ENCODE measurements around the gene COL25A1. TPM values are rescaled to one million over a fixed set of nuclear protein-coding genes. Genes with fewer than 3 reads are reported as not detected.
"Not testable (repeated sequence)": the region's sequence is repeated elsewhere in the genome, so short reads cannot be mapped to it uniquely, and the experiment has no call there.

COL25A1 gene
- total RNA-seq, 1 experiment from 2014 or later, result 8.8 TPM

GRCh38 chr4:109146499-109146898 lies 156.0 kb downstream of the COL25A1 start:
- no TSS peak for BruUV-seq (replicated peaks)
- H3K4me3 ChIP-seq (ENCODE audit: low read depth, low read length, poor library complexity, severe bottlenecking), result no peak overlapping the region
- no peaks in the 10 kb centered on the region for H3K36me3 ChIP-seq (ENCODE audit: insufficient read depth, low read length, poor library complexity, severe bottlenecking)
- no peaks in the 10 kb centered on the region for H3K9me3 ChIP-seq (ENCODE audit: low read depth, low read length, poor library complexity, severe bottlenecking)
- DNase-seq (ENCODE audit: low spot score), result peak; percentile 47
- POLR2A ChIA-PET (ENCODE audit: low non-redundant PET), result no interaction called here
- H3K27ac ChIP-seq (ENCODE audit: low read depth, low read length, poor library complexity, severe bottlenecking), result no peak overlapping the region
- intact Hi-C loops (cut with micrococcal nuclease; ENCODE audit: unreplicated experiment), result no loop called here
- TF ChIP-seq CTCF (conservative IDR thresholded peaks at IDR 0.05; ENCODE audit: low read depth, low read length) (no peak), EZH2 (IDR thresholded peaks at IDR 0.05; ENCODE audit: borderline replicate concordance, low read depth, low read length, poor library complexity, severe bottlenecking) (no peak)
- no peaks in the 10 kb centered on the region for H3K27me3 ChIP-seq (replicated peaks; ENCODE audit: insufficient read depth, low read depth, low read length, poor library complexity)
- peaks cover 7% of the 10 kb centered on the region for H3K4me1 ChIP-seq (ENCODE audit: insufficient read depth, low read length, poor library complexity, severe bottlenecking)
- CTCF ChIA-PET, result no interaction called here

- H3K4me3 ChIP-seq (ENCODE audit: low read depth, low read length, poor library complexity, severe bottlenecking); H3K27me3 ChIP-seq (replicated peaks; ENCODE audit: insufficient read depth, low read depth, low read length, poor library complexity); CTCF ChIA-PET; H3K36me3 ChIP-seq (ENCODE audit: insufficient read depth, low read length, poor library complexity, severe bottlenecking); H3K27ac ChIP-seq (ENCODE audit: low read depth, low read length, poor library complexity, severe bottlenecking); DNase-seq (ENCODE audit: low spot score); POLR2A ChIA-PET (ENCODE audit: low non-redundant PET); BruUV-seq (replicated peaks); H3K9me3 ChIP-seq (ENCODE audit: low read depth, low read length, poor library complexity, severe bottlenecking): not testable (repeated sequence)
- peaks cover 22% of the 10 kb centered on the region for H3K4me1 ChIP-seq (ENCODE audit: insufficient read depth, low read length, poor library complexity, severe bottlenecking)
- intact Hi-C loops (cut with micrococcal nuclease; ENCODE audit: unreplicated experiment), result loop anchor here (10.0 kb wide), 1 partner anchor 303 kb away; no protein-coding TSS in a partner anchor
Measured at GRCh38 chr4:109138125-109138524, 164.3 kb downstream of the COL25A1 start.

- intact Hi-C loops (cut with micrococcal nuclease; ENCODE audit: unreplicated experiment), result loop anchor here (10.0 kb wide), 1 partner anchor 300 kb away; no protein-coding TSS in a partner anchor
- no TSS peak for BruUV-seq (replicated peaks)
- Histone ChIP-seq H3K36me3 (ENCODE audit: insufficient read depth, low read length, poor library complexity, severe bottlenecking) (no peaks in the 10 kb centered on the region), H3K9me3 (ENCODE audit: low read depth, low read length, poor library complexity, severe bottlenecking) (no peaks in the 10 kb centered on the region), H3K27ac (ENCODE audit: low read depth, low read length, poor library complexity, severe bottlenecking) (no peak overlapping the region), H3K4me1 (ENCODE audit: insufficient read depth, low read length, poor library complexity, severe bottlenecking) (peaks cover 22% of the 10 kb centered on the region), H3K4me3 (ENCODE audit: low read depth, low read length, poor library complexity, severe bottlenecking) (no peak overlapping the region), H3K27me3 (replicated peaks; ENCODE audit: insufficient read depth, low read depth, low read length, poor library complexity) (no peaks in the 10 kb centered on the region)
- ChIA-PET CTCF (interaction anchor here (0.5 kb wide), 1 partner anchor 162 kb away, joined by 4 read pairs; no protein-coding TSS in a partner anchor), POLR2A (ENCODE audit: low non-redundant PET) (no interaction called here)
- no peak for DNase-seq (ENCODE audit: low spot score)
- no peak for TF ChIP-seq CTCF (conservative IDR thresholded peaks at IDR 0.05; ENCODE audit: low read depth, low read length)
- TF ChIP-seq EZH2 (IDR thresholded peaks at IDR 0.05; ENCODE audit: borderline replicate concordance, low read depth, low read length, poor library complexity, severe bottlenecking), result no peak
Measured at GRCh38 chr4:109134921-109135320, 167.5 kb downstream of the COL25A1 start.

GRCh38 chr4:109134268-109134667 lies 168.2 kb downstream of the COL25A1 start:
- DNase-seq (ENCODE audit: low spot score), result peak; percentile 52
- Histone ChIP-seq H3K27ac (ENCODE audit: low read depth, low read length, poor library complexity, severe bottlenecking) (no peak overlapping the region), H3K27me3 (replicated peaks; ENCODE audit: insufficient read depth, low read depth, low read length, poor library complexity) (no peaks in the 10 kb centered on the region), H3K36me3 (ENCODE audit: insufficient read depth, low read length, poor library complexity, severe bottlenecking) (no peaks in the 10 kb centered on the region), H3K9me3 (ENCODE audit: low read depth, low read length, poor library complexity, severe bottlenecking) (no peaks in the 10 kb centered on the region), H3K4me3 (ENCODE audit: low read depth, low read length, poor library complexity, severe bottlenecking) (no peak overlapping the region), H3K4me1 (ENCODE audit: insufficient read depth, low read length, poor library complexity, severe bottlenecking) (peaks cover 22% of the 10 kb centered on the region)
- POLR2A ChIA-PET (ENCODE audit: low non-redundant PET), result interaction anchor here (0.6 kb wide), 1 partner anchor 691 kb away, joined by 3 read pairs; no protein-coding TSS in a partner anchor
- intact Hi-C loops (cut with micrococcal nuclease; ENCODE audit: unreplicated experiment), result loop anchor here (10.0 kb wide), 1 partner anchor 299 kb away; no protein-coding TSS in a partner anchor
- TF ChIP-seq EZH2 (IDR thresholded peaks at IDR 0.05; ENCODE audit: borderline replicate concordance, low read depth, low read length, poor library complexity, severe bottlenecking), result no peak
- TF ChIP-seq CTCF (conservative IDR thresholded peaks at IDR 0.05; ENCODE audit: low read depth, low read length), result peak; percentile 29; the same call in 1 of the 2 replicates
- no TSS peak for BruUV-seq (replicated peaks)
- CTCF ChIA-PET, result interaction anchor here (0.5 kb wide), 1 partner anchor 162 kb away, joined by 4 read pairs; no protein-coding TSS in a partner anchor
